ENCODE results near the gene MRPS12. TPM values are rescaled to one million over a fixed set of nuclear protein-coding genes. Genes with fewer than 3 reads are reported as not detected.

Gene MRPS12
- total RNA-seq, 1 experiment from 2014 or later: 88.0 TPM

DNA sequence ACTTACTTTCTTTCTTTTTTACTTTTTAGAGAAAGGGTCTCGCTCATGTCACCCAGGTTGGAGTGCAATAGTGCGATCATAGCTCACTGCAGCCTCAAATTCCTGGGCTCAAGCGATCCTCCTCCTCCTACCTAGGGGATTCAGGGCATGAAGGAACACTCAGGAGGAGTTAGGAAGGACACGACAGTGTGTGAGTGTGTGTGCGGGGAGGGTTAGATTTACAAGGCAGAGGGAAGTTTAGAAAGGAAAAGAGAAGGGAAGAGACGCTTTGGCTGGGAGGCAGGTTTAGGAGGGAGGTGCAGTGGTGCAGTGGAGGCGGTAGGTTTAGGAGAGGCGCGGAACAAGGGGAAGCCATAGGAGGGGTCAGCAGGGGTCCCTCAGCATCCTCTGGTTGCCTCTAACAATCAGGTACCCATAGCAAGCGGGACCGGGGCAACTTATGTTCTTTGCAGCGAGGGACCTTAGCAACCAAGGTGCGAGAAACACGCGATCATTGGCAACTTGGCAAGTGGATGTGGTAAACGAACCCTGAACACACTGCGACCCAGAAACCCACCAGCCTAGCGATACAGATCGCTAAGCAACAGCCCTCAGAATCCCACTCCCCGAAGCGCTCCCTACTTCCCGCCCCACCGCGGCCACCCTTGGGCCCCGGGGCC is 31.8 kb upstream of the MRPS12 start:
- CTCF ChIA-PET: no interaction called here
- peaks cover 24% of the 10 kb centered on the region for H3K27me3 Mint-ChIP-seq (ENCODE audit: low read depth)
- TF ChIP-seq, protein P1, sequence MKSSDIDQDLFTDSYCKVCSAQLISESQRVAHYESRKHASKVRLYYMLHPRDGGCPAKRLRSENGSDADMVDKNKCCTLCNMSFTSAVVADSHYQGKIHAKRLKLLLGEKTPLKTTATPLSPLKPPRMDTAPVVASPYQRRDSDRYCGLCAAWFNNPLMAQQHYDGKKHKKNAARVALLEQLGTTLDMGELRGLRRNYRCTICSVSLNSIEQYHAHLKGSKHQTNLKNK (CRISPR knock-in tag; IDR thresholded peaks at IDR 0.05): no peak
- TF ChIP-seq AFF4 (CRISPR knock-in tag; IDR thresholded peaks at IDR 0.05; ENCODE audit: borderline replicate concordance) (no peak), USF2 (CRISPR knock-in tag; IDR thresholded peaks at IDR 0.05) (no peak), ZNF281 (CRISPR knock-in tag; IDR thresholded peaks at IDR 0.05) (no peak), TEAD4 (CRISPR knock-in tag; IDR thresholded peaks at IDR 0.05) (no peak), ARID4B (CRISPR knock-in tag; IDR thresholded peaks at IDR 0.05; ENCODE audit: borderline replicate concordance) (no peak), ATF1 (CRISPR knock-in tag; IDR thresholded peaks at IDR 0.05) (no peak), TEAD1 (CRISPR knock-in tag; IDR thresholded peaks at IDR 0.05) (no peak), ETV6 (CRISPR knock-in tag; IDR thresholded peaks at IDR 0.05) (no peak), FOXP1 (CRISPR knock-in tag; IDR thresholded peaks at IDR 0.05; ENCODE audit: borderline replicate concordance) (no peak)
- TF ChIP-seq, protein P2, sequence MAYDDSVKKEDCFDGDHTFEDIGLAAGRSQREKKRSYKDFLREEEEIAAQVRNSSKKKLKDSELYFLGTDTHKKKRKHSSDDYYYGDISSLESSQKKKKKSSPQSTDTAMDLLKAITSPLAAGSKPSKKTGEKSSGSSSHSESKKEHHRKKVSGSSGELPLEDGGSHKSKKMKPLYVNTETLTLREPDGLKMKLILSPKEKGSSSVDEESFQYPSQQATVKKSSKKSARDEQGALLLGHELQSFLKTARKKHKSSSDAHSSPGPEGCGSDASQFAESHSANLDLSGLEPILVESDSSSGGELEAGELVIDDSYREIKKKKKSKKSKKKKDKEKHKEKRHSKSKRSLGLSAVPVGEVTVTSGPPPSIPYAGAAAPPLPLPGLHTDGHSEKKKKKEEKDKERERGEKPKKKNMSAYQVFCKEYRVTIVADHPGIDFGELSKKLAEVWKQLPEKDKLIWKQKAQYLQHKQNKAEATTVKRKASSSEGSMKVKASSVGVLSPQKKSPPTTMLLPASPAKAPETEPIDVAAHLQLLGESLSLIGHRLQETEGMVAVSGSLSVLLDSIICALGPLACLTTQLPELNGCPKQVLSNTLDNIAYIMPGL (CRISPR knock-in tag; IDR thresholded peaks at IDR 0.05): no peak
- TF ChIP-seq, protein P3, sequence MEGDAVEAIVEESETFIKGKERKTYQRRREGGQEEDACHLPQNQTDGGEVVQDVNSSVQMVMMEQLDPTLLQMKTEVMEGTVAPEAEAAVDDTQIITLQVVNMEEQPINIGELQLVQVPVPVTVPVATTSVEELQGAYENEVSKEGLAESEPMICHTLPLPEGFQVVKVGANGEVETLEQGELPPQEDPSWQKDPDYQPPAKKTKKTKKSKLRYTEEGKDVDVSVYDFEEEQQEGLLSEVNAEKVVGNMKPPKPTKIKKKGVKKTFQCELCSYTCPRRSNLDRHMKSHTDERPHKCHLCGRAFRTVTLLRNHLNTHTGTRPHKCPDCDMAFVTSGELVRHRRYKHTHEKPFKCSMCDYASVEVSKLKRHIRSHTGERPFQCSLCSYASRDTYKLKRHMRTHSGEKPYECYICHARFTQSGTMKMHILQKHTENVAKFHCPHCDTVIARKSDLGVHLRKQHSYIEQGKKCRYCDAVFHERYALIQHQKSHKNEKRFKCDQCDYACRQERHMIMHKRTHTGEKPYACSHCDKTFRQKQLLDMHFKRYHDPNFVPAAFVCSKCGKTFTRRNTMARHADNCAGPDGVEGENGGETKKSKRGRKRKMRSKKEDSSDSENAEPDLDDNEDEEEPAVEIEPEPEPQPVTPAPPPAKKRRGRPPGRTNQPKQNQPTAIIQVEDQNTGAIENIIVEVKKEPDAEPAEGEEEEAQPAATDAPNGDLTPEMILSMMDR (IDR thresholded peaks at IDR 0.05): no peak
- TF ChIP-seq, protein P4, sequence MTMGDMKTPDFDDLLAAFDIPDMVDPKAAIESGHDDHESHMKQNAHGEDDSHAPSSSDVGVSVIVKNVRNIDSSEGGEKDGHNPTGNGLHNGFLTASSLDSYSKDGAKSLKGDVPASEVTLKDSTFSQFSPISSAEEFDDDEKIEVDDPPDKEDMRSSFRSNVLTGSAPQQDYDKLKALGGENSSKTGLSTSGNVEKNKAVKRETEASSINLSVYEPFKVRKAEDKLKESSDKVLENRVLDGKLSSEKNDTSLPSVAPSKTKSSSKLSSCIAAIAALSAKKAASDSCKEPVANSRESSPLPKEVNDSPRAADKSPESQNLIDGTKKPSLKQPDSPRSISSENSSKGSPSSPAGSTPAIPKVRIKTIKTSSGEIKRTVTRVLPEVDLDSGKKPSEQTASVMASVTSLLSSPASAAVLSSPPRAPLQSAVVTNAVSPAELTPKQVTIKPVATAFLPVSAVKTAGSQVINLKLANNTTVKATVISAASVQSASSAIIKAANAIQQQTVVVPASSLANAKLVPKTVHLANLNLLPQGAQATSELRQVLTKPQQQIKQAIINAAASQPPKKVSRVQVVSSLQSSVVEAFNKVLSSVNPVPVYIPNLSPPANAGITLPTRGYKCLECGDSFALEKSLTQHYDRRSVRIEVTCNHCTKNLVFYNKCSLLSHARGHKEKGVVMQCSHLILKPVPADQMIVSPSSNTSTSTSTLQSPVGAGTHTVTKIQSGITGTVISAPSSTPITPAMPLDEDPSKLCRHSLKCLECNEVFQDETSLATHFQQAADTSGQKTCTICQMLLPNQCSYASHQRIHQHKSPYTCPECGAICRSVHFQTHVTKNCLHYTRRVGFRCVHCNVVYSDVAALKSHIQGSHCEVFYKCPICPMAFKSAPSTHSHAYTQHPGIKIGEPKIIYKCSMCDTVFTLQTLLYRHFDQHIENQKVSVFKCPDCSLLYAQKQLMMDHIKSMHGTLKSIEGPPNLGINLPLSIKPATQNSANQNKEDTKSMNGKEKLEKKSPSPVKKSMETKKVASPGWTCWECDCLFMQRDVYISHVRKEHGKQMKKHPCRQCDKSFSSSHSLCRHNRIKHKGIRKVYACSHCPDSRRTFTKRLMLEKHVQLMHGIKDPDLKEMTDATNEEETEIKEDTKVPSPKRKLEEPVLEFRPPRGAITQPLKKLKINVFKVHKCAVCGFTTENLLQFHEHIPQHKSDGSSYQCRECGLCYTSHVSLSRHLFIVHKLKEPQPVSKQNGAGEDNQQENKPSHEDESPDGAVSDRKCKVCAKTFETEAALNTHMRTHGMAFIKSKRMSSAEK (CRISPR knock-in tag; IDR thresholded peaks at IDR 0.05; ENCODE audit: borderline replicate concordance): no peak
- H3K4me1 Mint-ChIP-seq: peaks cover 12% of the 10 kb centered on the region
- peak overlapping the region; percentile 87 for H3K4me3 Mint-ChIP-seq
- DNase-seq (ENCODE audit: low spot score): no peak
- peaks cover 4% of the 10 kb centered on the region; the same call in 1 of the 2 replicates for H3K9me3 Mint-ChIP-seq
- H3K27ac Mint-ChIP-seq: peak overlapping the region; percentile 67; the same call in 1 of the 2 replicates
- no peak for ATAC-seq
- POLR2A ChIA-PET: no interaction called here
- H3K36me3 Mint-ChIP-seq: no peaks in the 10 kb centered on the region

All from WTC11 (cell line).